ENCODE measurements around the gene SIRPB2. TPM values are rescaled to one million over a fixed set of nuclear protein-coding genes. Genes with fewer than 3 reads are reported as not detected.

SIRPB2 gene
- total and polyA plus RNA-seq, 5 donors from 2014 or later = 0.10 TPM; not detected in 4

DNA sequence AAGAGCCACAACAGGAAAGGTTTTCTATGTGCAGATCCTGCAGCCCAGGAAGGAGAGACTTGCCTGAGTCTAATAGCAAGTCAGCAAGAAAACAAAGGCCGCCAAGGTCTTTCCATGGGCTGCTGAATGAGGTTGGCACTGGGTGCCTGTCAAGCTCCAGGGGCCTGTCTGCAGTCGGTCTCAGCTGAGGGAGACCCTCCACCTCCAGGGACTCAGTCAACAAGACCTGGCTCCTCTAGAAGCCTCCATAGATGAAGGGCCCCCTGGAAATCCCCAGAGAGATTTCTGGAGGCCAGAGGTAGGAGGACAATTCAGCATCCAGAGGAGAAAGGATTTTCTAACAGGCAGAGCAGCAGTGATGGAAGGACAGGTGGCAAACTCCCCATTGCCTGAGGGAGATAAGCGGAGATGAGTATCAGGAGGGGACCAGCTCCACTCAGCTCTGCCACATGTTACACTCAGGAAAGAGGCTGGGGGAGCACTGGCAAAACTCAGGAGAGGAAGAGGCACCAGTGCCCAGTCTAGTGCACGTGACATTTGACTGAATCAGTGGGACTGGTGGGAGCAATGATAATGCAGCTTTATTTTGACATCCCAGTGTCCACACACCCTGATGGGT, 64.9 kb downstream of the SIRPB2 start:
- no peak overlapping the region for H3K27ac ChIP-seq (ENCODE audit: insufficient read depth, low read length, poor library complexity, severe bottlenecking)
- peaks cover 4% of the 10 kb centered on the region for H3K27me3 Mint-ChIP-seq
- H3K4me1 Mint-ChIP-seq = peaks cover 0 to 13% (median 6%) of the 10 kb centered on the region in 4 donors
- ATAC-seq (ENCODE audit: low read depth in 2 of 2) = no peak
- no peaks in the 10 kb centered on the region for H3K4me1 ChIP-seq (ENCODE audit: control insufficient read depth, insufficient read depth, low read length, poor library complexity, severe bottlenecking)
- H3K9me3 Mint-ChIP-seq = peaks cover 0 to 7% (median under 1%) of the 10 kb centered on the region in 7 donors
- H3K36me3 Mint-ChIP-seq = peaks cover 6% of the 10 kb centered on the region
- no peak overlapping the region for H3K4me3 Mint-ChIP-seq
- H3K9me3 ChIP-seq (ENCODE audit: control insufficient read depth in 2 of 2, low read length in 2 of 2) = peaks cover under 1% of the 10 kb centered on the region in 2 experiments
- H3K27ac Mint-ChIP-seq = peak overlapping the region in 1 of 3 donors; percentile 47
- no peaks in the 10 kb centered on the region for H3K27me3 ChIP-seq (ENCODE audit: control insufficient read depth, insufficient read depth, low read length)
- H3K4me3 ChIP-seq (ENCODE audit: low read depth, low read length) = no peak overlapping the region
- H3K36me3 ChIP-seq (ENCODE audit: control insufficient read depth, insufficient read depth, low read length) = no peaks in the 10 kb centered on the region
- no peak for DNase-seq

Other genes with a start within 250 kb of the SIRPB2 start
- 7.5 TPM for gene SNPH, start 225.1 kb downstream of the SIRPB2 start, total RNA-seq
- gene SNPH, start 225.1 kb downstream of the SIRPB2 start, polyA plus RNA-seq = 1 to 10 TPM in 3 of 4 donors, under 1 TPM in 1; 0.97 to 4.1 (median 3.1) TPM
- gene SDCBP2, start 162.3 kb downstream of the SIRPB2 start, total RNA-seq = 1.2 TPM
- gene SDCBP2, start 162.3 kb downstream of the SIRPB2 start, polyA plus RNA-seq = 1 to 10 TPM; 1.6 to 4.3 (median 3.4) TPM
- 84.3 TPM for gene FKBP1A, start 98.4 kb downstream of the SIRPB2 start, total RNA-seq
- gene FKBP1A, start 98.4 kb downstream of the SIRPB2 start, polyA plus RNA-seq = 10 to 100 TPM; 49.1 to 72.4 (median 59.4) TPM
- gene NSFL1C, start 24.6 kb downstream of the SIRPB2 start, total RNA-seq = 64.0 TPM
- gene NSFL1C, start 24.6 kb downstream of the SIRPB2 start, polyA plus RNA-seq = 10 to 100 TPM; 80.4 to 95.8 (median 91.2) TPM
- gene SIRPD, start 66.3 kb upstream of the SIRPB2 start, total RNA-seq = not detected
- gene SIRPD, start 66.3 kb upstream of the SIRPB2 start, polyA plus RNA-seq = under 1 TPM in 2 of 4 donors, not detected in 2; 0.10 to 0.16 TPM
- gene SIRPB1, start 128.6 kb upstream of the SIRPB2 start, total RNA-seq = 2.4 TPM
- gene SIRPB1, start 128.6 kb upstream of the SIRPB2 start, polyA plus RNA-seq = 10 to 100 TPM in 1 of 4 donors, 1 to 10 TPM in 1, under 1 TPM in 2; 0.73 to 12.8 (median 3.5) TPM
- gene SIRPG, start 166.4 kb upstream of the SIRPB2 start, total RNA-seq = 49.6 TPM
- gene SIRPG, start 166.4 kb upstream of the SIRPB2 start, polyA plus RNA-seq = 100 to 1,000 TPM; 184 to 240 (median 197) TPM